ENCODE results near the gene DSCAML1.
"Not testable (repeated sequence)": the region's sequence is repeated elsewhere in the genome, so short reads cannot be mapped to it uniquely, and the experiment has no call there.

DNA sequence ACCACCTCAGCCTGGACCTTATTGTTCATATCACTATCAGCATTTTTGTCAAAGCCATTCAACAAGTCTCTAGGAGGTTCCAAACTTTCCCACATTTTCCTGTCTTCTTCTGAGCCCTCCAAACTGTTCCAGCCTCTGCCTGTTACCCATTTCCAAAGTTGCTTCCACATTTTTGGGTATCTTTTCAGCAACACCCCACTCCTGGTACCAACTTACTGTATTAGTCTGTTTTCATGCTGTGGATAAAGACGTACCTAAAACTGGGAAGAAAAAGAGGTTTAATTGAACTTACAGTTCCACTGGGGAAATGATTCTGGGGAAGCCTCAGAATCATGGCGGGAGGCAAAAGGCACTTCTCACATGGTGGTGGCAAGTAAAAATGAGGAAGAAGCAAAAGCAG, 391.1 kb downstream of the DSCAML1 start:
- TF ChIP-seq, protein P1, sequence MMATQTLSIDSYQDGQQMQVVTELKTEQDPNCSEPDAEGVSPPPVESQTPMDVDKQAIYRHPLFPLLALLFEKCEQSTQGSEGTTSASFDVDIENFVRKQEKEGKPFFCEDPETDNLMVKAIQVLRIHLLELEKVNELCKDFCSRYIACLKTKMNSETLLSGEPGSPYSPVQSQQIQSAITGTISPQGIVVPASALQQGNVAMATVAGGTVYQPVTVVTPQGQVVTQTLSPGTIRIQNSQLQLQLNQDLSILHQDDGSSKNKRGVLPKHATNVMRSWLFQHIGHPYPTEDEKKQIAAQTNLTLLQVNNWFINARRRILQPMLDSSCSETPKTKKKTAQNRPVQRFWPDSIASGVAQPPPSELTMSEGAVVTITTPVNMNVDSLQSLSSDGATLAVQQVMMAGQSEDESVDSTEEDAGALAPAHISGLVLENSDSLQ (IDR thresholded peaks at IDR 0.05), result not testable (repeated sequence)
- not testable (repeated sequence) for TF ChIP-seq TARDBP (IDR thresholded peaks at IDR 0.05); L3MBTL2 (conservative IDR thresholded peaks at IDR 0.05); SP1 (IDR thresholded peaks at IDR 0.05)
